NCI-H1694 (cell line): Measurements from ENCODE around the gene CD2AP.
"Not testable (repeated sequence)": the region's sequence is repeated elsewhere in the genome, so short reads cannot be mapped to it uniquely, and the experiment has no call there.

Experiments
- DNase-seq: peaks from one replicate; lab custom pipeline; 2025; lab: John Stamatoyannopoulos, UW

Gene CD2AP

GRCh38 chr6:47464052-47464451, 13.5 kb upstream of the CD2AP start:
- DNase-seq: no peak

- no peak for DNase-seq
These were observed 12.5 kb upstream of the CD2AP start for GRCh38 chr6:47465117-47465516.

GRCh38 chr6:47471911-47472310, 5.7 kb upstream of the CD2AP start:
- no peak for DNase-seq

DNA sequence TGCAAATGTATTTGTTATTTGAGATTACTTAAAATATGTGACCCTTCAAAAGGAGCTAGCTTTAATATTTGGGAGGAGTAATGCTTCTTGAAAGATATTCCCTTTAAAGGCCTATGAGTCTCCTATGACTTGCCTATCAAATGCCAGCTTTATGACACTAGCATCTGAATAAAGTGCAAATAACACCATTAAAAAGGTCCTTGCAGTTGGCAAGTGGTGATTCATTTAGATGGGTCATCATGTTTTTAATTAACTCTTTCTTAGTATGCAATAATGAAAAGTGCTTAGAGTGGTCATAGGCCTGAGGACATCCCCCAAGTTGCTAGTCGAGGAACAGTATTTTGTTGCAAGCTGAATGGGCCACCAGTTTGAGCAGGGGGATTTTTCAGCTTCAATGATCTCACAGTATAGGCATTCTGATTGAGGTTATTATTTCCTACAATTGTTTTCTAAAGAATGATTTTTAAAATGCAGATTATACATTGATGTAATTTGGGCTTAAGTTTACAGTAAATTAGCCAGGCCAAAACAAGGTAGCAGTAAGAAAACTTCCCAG, 3.7 kb upstream of the CD2AP start:
- DNase-seq: no peak

DNA sequence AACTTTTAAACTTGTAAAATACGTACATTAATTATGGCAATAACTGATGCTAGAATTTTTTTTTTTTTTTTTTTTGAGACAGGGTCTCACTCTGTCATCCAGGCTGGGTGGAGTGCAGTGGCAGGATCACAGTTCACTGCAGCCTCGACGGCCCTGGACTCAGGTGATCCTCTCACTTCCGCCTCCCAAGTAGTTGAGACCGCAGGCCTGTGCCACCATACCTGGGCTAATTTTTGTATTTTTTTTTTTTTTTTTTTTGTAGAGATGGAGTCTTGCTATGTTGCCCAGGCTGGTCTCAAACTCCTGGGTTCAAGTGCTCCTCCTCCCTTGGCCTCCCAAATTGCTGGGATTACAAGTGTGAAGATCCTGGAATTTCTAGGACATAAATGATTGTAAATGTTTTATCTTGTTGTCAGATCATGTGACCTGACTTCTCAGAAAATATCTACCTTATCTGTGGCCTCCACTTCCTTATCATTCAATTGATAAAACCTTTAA, 2.2 kb upstream of the CD2AP start:
- no peak for DNase-seq

GRCh38 chr6:47476781-47477496, 650 bp upstream of the CD2AP start:
- no peak for DNase-seq

DNA sequence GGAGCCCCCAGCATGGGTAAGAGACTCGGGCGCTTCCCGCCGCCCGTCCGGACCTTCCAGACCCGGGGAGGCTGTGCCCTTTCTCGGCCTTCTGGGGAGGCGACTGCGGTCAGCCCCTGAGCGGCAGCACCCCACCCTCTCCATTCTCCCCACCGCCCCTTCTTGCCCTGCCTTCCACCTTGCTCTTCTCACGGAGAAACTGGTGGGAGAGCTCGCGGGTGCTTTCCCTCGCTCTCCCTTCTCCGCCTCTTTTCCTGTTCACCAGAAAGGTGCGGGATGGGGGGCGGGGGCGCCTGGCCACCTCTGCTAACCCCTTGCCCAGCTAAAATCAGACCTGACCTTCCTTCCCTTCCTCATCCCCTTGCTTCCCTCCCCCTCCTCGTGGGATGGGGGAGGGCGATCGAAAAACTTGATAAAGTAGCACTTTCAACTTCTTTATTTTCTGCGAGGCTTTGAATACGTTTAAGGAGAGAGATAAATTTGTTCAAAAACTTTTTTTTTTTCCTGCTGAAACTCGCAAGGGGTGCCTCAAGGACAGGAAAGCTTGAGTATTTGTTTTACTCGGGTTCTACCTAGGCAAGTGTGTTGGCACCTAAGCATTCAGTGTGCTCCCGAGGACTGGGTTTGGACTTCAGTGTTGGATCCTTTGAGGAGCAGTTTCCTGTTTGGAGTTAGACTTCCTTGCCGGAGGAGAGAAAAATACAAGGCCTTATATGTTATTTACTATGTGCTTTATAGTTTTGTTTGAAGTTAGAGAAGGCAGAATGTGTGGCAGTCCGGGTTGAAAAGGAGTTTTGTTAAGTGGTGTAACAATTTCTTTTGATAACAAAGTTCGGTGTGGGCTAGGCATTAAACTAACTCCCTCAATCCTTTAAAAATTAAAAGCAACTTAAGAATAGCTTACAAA, 897 bp downstream of the CD2AP start:
- DNase-seq: no peak

DNA sequence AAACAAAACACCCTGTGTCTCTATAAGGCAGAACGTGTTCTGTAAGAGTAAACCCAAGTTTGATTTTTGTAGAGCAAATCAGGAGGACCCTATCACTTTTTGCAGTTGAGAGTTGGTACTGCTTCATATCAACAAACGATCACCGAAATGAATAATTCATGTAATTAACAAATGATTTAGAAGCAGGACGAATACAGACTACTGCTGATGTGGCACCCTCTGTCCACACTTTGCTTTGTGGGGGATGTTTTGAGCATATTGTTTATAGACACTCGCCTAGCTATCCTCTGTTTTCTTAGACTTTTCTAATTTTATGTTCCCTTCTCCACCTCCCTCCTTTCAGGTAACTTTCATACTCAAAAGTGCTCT, 1.5 kb downstream of the CD2AP start:
- no peak for DNase-seq

DNA sequence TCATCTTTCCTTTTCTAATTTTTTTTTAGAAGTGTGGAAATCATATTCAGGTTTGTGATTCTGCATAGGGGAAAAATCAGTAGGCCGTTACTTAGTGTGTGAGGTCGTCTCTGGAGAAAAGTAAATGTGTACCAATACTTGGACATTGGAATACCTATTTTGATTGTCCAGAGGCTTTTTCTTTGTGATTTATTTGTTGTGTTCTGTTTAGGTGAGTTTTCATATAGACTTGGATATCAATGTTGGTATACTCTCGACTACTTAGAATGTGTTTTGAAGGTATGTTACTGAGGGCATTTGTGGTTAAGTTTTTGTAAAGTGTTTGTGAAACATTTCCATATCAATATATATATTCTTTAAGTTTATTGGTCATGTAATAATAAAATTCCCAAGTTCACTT, 2.3 kb downstream of the CD2AP start:
- no peak for DNase-seq

GRCh38 chr6:47481213-47481612, 3.6 kb downstream of the CD2AP start:
- DNase-seq: not testable (repeated sequence)

DNA sequence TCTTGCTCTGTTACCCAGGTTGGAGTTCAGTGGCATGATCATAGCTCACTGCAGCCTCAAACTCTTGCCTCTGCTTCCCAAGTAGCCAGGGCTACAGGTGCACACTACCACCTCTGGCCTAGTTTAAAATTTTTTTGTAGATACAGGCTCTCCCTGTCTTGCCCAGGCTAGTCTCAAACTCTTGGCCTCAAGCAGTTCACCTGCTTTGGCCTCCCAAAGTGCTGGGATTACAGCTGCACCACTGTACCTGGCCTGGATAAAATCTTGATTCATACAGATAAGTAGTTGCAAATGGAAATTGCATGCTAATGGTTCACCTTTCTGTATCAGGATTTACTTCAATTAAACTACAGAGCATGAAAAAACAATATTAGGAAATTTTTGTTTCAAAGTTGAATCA, 4.2 kb downstream of the CD2AP start:
- no peak for DNase-seq

DNA sequence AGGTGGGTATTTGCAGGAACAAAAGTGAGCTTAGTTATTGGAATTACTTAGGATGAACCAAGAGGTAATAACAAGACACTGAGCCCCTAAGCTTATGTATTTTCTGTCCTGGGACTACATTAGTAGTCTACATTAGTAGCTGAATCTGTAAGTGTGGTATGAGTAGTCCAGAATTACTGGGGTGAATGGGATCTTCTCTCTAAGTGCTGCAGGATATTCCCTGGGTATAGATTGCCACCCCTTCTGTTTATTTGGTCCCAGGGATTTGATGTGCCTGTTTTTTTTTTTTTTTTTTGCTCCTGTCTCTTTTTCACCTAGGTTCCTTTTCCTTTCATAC, 5.9 kb downstream of the CD2AP start:
- no peak for DNase-seq

DNA sequence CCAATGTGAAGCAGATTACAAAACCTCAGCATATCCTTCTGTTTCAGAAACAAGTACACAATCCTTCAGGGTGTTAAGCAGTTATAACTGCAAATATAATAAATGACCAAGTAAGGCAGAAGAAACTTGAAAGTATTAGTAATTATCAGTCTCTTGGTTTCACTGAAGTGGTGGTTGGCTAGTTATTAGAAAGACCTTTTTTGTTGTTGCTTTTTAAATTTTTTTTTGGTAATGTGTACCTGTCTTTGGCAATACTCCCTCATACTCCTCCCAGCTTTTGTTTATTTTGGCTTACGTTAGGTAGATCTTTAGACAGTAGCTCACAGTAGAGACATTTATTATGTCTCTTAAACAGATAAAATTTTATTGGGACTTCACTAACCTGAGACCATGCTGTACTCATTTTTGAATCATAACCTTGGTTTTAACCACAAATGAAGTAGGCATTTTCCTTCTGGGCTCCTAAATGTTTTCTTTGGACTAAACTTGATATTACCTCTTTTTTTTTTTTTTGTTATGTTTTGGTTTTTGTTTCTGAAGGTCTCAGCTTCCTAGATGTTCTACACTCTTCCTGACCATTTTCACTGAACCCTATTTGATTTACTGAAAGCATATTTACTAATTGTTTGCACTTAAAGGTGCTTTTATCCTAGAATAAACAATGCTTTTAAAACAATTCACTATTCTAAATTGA, 6.4 kb downstream of the CD2AP start:
- DNase-seq: no peak

- no peak for DNase-seq
These were observed 7.0 kb downstream of the CD2AP start for GRCh38 chr6:47484616-47485015.

DNA sequence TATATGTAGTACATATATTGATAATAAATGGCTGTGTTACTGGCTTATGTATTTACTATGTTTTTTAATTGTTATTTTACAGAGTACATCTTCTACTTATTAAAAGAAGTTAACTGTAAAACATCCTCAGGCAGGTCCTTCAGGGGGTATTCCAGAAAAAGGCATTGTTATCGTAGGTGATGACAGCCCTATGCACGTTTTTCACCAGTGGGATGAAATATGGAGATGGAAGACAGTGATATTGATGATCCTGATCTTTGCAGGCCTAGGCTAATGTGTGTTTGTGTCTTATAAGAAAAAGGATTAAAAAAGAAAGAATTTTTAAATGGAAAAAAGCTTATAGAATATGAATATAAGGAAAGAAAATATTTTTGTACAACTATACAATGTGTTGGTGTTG, 7.5 kb downstream of the CD2AP start:
- DNase-seq: no peak

DNA sequence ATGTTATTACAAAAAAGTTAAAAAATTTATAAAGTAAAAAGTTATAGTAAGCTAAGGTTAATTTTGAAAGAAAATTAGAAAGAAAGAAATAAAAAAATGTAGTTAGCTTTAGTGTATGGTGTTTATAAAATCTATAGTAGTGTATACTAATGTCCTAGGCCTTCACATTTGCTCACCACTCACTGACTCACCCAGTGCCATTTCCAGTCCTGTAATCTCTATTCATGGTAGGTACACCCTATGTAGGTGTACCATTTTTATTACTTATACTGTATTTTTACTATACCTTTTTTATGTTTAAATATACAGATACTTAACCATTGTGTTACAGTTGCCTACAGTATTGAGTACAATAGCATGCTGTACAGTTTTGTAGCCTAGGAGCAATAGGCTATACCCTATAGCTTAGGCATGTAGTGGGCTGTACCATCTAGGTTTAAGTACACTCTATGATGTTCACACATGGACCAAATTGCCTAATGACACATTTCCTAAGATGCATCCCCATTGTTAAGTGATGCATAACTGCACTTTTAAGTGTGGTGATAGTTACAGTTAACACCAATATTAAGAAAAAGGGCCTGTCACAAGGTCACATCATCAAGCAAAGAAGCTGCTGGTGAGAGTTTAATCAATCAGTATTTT, 8.0 kb downstream of the CD2AP start:
- no peak for DNase-seq

- DNase-seq: no peak
These were observed 12.4 kb downstream of the CD2AP start for GRCh38 chr6:47489995-47490394.

DNA sequence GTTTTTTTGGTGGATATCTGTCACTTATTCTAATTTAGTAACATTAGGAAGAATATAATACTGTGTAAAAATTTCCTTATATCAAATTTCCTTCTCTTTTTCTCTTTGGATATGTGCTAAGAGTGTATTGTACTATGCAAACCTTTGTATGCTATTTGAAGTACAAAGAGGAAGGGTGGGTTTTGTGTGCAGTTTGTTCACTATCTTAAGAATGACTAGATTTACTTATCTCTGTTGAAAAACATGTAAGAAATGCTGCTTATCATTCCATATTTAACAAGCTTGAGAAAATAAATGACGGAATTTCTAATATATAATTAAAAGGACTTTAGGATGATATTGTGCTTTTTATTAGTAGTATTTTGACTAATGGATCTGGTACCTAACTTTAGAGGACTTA, 13.1 kb downstream of the CD2AP start:
- DNase-seq: no peak

GRCh38 chr6:47492355-47492754, 14.8 kb downstream of the CD2AP start:
- DNase-seq: no peak

DNA sequence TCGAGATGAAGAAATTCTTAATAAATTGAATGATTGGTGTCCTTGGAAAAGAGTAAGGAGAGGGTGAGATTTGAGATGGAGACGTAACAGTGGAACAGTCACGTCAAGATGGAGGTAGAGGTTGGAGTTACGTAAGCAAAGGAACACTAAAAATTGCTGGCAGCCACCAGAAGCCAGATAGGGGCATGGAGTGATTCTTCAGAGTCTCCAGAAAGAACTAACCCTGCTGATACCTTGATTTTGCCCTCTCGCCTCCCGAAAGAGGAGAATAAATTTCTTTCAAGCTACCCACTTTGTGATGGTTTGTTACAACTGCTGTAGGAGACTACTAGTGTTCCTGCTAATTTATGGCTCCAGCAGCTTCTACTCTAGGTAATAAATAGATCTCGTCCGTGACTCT, 17.6 kb downstream of the CD2AP start:
- no peak for DNase-seq

DNA sequence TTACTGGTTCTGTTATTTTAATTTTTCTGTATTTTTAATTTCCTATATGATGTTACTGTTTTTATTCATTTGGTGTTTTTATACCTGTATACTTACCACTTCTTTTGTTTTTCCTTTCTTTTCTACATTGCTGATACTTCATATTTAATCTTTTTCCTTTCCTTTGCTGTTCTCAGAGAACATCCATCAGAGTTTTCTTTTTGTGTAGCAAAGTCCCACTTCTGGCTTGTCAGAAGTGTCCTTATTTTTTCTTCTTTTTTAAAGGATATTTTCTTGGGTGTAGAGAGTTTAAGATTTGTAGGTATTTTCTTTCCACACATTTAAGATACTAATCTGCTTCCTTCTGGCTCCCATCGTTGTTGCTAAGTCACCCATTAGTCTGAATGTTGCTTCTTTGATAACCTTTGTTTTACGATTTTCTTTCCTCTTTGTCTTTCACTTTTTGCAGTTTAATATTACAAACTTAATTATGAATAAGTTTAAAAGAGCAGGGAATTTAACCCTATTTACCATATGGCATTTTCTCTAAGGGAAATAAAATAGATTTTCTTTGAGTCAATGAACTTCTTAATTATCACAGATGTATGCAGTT, 18.5 kb downstream of the CD2AP start:
- DNase-seq: no peak
